Right atrium auricular region (tissue), 2 donors: Measurements from ENCODE around the gene PRKCA. TPM values are rescaled to one million over a fixed set of nuclear protein-coding genes. Genes with fewer than 3 reads are reported as not detected.

Experiments
- DNase-seq: peaks from one replicate; pipeline ENCODE4 v3.0.0-alpha.2; 2019; ENCODE audit warnings: low spot score
- H3K27ac ChIP-seq, 2 donors: fragments of 200-600 bp; sonication (generic); 1 replicate in 1 of 2; 2 replicates in 1 of 2; pipeline ENCODE4 v1.5.1; 2016 to 2019
- H3K27me3 ChIP-seq, 2 donors: fragments of 200-600 bp; sonication (generic); one replicate each; pipeline versions ENCODE4 v1.5.1 to v1.6.0; 2017 to 2019
- H3K36me3 ChIP-seq: fragments of 200-600 bp; sonication (generic); one replicate; pipeline ENCODE4 v1.5.1; 2016
- H3K4me1 ChIP-seq, 2 donors: fragments of 200-600 bp; sonication (generic); one replicate each; pipeline versions ENCODE4 v1.5.1 to v1.6.0; 2017 to 2019
- H3K4me3 ChIP-seq, 2 donors: fragments of 200-600 bp; sonication (generic); 1 replicate in 1 of 2; 2 replicates in 1 of 2; pipeline ENCODE4 v1.5.1; 2017 to 2019; ENCODE audit warnings: mild to moderate bottlenecking in 1 of 2, moderate library complexity in 1 of 2
- H3K9me3 ChIP-seq, 2 donors: fragments of 200-600 bp; sonication (generic); one replicate each; pipeline ENCODE4 v1.5.1; 2019
- total RNA-seq, 2 donors: library from RNA; depleted of rRNA; stranded (reverse); fragments of >200 nt; gene quantifications; one replicate each; pipeline ENCODE4 v1.1.0, GENCODE V29; 2016
- TF ChIP-seq, protein P1 (sequence below), 2 donors: fragments of 200-600 bp; sonication (generic); IDR thresholded peaks; one replicate each; pipeline ENCODE4 v1.5.1; 2019; ENCODE audit warnings: antibody characterized with exemption in 2 of 2

The PRKCA gene
- total RNA-seq, 2 donors from 2014 or later: 6.4 to 6.6 TPM

DNA sequence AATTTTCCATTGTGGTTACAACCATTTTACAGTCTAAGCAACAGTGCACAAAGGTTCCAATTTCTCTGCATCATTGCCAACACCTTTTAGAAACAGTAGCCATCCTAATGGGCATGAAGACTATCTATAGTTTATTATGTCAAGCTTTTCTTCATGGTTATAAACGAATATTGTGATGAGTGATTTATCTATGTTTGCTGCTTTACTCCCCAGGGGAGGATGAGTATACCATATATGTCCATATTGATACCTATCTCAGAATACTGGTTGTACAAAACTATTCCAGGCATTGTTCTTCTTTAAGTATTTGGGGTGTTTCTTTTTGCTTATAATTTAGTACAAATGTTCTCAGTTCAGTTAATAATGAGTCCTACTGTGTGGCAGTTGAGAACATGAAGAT lies 98.3 kb downstream of the PRKCA start:
- Histone ChIP-seq H3K9me3 (no peaks in the 10 kb centered on the region), H3K27ac (no peak overlapping the region), H3K27me3 (no peaks in the 10 kb centered on the region), H3K4me1 (peaks cover 0 to 2% of the 10 kb centered on the region in 2 donors), H3K4me3 (no peak overlapping the region), H3K36me3 (no peaks in the 10 kb centered on the region)
- TF ChIP-seq, protein P1, sequence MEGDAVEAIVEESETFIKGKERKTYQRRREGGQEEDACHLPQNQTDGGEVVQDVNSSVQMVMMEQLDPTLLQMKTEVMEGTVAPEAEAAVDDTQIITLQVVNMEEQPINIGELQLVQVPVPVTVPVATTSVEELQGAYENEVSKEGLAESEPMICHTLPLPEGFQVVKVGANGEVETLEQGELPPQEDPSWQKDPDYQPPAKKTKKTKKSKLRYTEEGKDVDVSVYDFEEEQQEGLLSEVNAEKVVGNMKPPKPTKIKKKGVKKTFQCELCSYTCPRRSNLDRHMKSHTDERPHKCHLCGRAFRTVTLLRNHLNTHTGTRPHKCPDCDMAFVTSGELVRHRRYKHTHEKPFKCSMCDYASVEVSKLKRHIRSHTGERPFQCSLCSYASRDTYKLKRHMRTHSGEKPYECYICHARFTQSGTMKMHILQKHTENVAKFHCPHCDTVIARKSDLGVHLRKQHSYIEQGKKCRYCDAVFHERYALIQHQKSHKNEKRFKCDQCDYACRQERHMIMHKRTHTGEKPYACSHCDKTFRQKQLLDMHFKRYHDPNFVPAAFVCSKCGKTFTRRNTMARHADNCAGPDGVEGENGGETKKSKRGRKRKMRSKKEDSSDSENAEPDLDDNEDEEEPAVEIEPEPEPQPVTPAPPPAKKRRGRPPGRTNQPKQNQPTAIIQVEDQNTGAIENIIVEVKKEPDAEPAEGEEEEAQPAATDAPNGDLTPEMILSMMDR (IDR thresholded peaks at IDR 0.05): no peak
- DNase-seq: no peak

GRCh38 chr17:66401364-66401763 lies 99.0 kb downstream of the PRKCA start:
- Histone ChIP-seq H3K27ac (no peak overlapping the region), H3K27me3 (no peaks in the 10 kb centered on the region), H3K4me3 (no peak overlapping the region), H3K36me3 (no peaks in the 10 kb centered on the region), H3K9me3 (no peaks in the 10 kb centered on the region), H3K4me1 (peaks cover 0 to 9% of the 10 kb centered on the region in 2 donors)
- DNase-seq: no peak
- TF ChIP-seq, protein P1 (IDR thresholded peaks at IDR 0.05): no peak

- no peak overlapping the region for H3K27ac ChIP-seq
- no peaks in the 10 kb centered on the region for H3K27me3 ChIP-seq
- peaks cover 0 to 9% of the 10 kb centered on the region in 2 donors for H3K4me1 ChIP-seq
- no peaks in the 10 kb centered on the region for H3K36me3 ChIP-seq
- no peak for DNase-seq
- H3K4me3 ChIP-seq: no peak overlapping the region
- no peaks in the 10 kb centered on the region for H3K9me3 ChIP-seq
- TF ChIP-seq, protein P1 (IDR thresholded peaks at IDR 0.05): no peak
Observed at GRCh38 chr17:66403846-66404556, 101.6 kb downstream of the PRKCA start.

DNA sequence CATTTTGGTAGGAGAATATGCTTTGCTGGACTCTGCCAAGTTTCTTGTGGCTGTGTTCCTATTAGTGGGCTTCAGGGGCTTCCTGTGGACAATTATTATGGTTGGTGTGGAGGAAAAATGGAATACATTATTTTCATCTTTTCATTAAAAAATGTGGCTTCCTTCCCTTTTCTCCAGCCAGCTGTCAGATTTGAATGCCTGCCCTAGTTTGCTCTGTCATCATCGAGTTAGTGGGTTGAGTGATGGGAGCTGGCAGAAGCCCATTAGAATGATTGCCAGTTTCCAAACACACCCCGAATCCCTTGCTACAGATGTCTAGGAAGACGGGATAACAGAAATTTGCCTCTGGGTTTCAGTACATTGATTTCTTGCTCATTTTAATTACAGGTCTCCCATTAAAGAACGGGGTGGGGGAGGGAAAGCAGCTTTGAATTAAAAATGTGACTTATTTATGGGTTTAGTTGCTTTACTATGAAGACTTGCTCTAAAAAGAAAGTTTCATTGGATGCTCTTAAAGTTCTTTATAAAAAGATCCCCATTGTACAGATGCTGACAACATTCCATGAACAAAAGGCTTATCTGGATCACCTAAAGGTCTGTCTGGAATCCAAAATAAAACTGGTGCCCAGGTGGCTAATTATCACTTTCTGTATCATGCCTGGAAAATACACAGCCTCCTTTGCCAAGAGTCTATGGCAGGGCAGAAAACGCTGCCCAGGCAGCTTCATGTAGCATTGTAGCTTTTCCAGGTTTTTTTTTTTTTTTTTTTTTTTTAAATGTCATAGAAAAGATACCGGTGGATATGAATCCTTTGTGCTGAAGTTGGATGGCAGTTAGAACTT lies 103.6 kb downstream of the PRKCA start:
- no peak overlapping the region for H3K27ac ChIP-seq
- H3K4me3 ChIP-seq: no peak overlapping the region
- no peaks in the 10 kb centered on the region for H3K36me3 ChIP-seq
- H3K9me3 ChIP-seq: no peaks in the 10 kb centered on the region
- DNase-seq: no peak
- H3K27me3 ChIP-seq: no peaks in the 10 kb centered on the region
- H3K4me1 ChIP-seq: peaks cover 0 to 9% of the 10 kb centered on the region in 2 donors
- TF ChIP-seq, protein P1 (IDR thresholded peaks at IDR 0.05): no peak

DNA sequence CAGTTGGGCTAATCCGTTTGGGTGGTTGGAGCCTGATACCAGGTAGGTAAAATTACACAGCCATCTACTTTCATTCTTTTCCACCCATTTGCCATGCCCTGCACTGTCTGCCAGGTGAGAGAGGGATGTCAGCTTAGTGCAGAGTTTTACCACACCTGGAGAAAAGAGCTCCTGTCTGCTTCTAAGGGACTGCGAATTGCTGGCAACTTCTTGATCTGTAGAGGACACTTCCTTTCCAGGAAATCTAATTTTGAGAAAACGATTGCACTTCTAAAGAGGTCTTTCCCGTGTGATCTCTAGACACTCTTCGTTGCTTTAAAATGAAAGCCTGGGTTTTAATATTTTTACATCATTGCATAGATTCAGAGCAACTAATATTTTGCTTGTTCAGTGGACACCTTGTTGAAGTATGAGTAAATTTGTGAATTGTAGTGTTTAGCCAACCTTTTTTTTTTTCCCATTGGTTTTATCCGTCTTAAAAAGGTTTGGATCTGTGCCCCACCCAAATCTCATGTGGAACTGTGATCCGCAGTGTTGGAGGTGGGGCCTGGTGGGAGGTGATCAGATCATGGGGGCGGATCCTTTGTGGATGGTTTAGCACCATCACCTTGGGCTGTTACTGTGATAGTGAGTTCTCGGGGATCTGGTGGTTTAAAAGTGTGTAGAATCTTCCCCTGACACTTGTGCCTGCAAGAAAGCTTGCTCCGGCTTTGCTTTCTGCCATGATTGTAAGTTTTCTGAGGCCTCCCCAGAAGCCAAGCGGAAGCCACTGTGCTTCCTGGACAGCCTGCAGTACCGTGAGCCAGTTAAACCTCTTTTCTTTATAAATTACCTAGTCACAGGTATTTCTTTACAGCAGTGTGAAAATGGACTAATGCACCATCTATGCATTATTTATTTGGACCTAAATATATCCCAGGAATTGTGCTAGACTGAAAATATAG lies 104.6 kb downstream of the PRKCA start:
- H3K4me1 ChIP-seq: peaks cover 0 to 9% of the 10 kb centered on the region in 2 donors
- H3K27ac ChIP-seq: no peak overlapping the region
- TF ChIP-seq, protein P1 (IDR thresholded peaks at IDR 0.05): no peak
- H3K4me3 ChIP-seq: no peak overlapping the region
- H3K27me3 ChIP-seq: no peaks in the 10 kb centered on the region
- no peaks in the 10 kb centered on the region for H3K36me3 ChIP-seq
- no peak for DNase-seq
- no peaks in the 10 kb centered on the region for H3K9me3 ChIP-seq
